GM23338 (cell line): ENCODE data around the gene CNDP2. TPM values are rescaled to one million over a fixed set of nuclear protein-coding genes. Genes with fewer than 3 reads are reported as not detected.

ENCODE experiments used
- ATAC-seq: fragments of 200-7000 bp; cut with Tn5 transposase; 3 replicates; pipeline ENCODE4 v1.9.1; 2020
- DNase-seq: peaks from one replicate; pipeline ENCODE4 v3.0.0-alpha.2; 2015; ENCODE audit warnings: low spot score
- H2AFZ ChIP-seq: fragments of 200-600 bp; sonication (generic); 2 replicates; pipeline ENCODE4 v1.8.0; 2016; ENCODE audit warnings: antibody characterized with exemption, mild to moderate bottlenecking, moderate library complexity
- H3F3A ChIP-seq: fragments of 200-600 bp; sonication (generic); replicated peaks from 2 replicates; pipeline ENCODE4 v1.8.0; 2017; ENCODE audit warnings: antibody characterized with exemption, mixed run types, low read depth
- H3K27ac ChIP-seq: fragments of 200-600 bp; sonication (generic); 2 replicates; pipeline ENCODE4 v1.6.1; 2016; ENCODE audit warnings: low read depth
- H3K27me3 ChIP-seq: fragments of 200-600 bp; sonication (generic); 2 replicates; pipeline ENCODE4 v1.8.0; 2016; ENCODE audit warnings: mild to moderate bottlenecking, mixed run types, moderate library complexity; ENCODE audit not compliant: insufficient read depth
- H3K36me3 ChIP-seq: fragments of 200-600 bp; sonication (generic); 2 replicates; pipeline ENCODE4 v1.8.0; 2016; ENCODE audit warnings: mild to moderate bottlenecking; ENCODE audit not compliant: insufficient read depth
- H3K4me1 ChIP-seq: fragments of 200-600 bp; sonication (generic); 2 replicates; pipeline ENCODE4 v1.8.0; 2016; ENCODE audit warnings: mild to moderate bottlenecking, moderate library complexity; ENCODE audit not compliant: insufficient read depth
- H3K4me2 ChIP-seq: fragments of 200-600 bp; sonication (generic); 2 replicates; pipeline ENCODE4 v1.7.1; 2017; ENCODE audit warnings: mixed run types
- H3K4me3 ChIP-seq: fragments of 200-600 bp; sonication (generic); 2 replicates; pipeline ENCODE4 v1.6.1; 2016; ENCODE audit warnings: mixed run types
- H3K79me2 ChIP-seq: fragments of 200-600 bp; sonication (generic); replicated peaks from 2 replicates; pipeline ENCODE4 v1.8.0; 2017; ENCODE audit warnings: mild to moderate bottlenecking; ENCODE audit not compliant: insufficient read depth
- H3K9me2 ChIP-seq: fragments of 200-600 bp; sonication (generic); 2 replicates; pipeline ENCODE4 v1.8.0; 2017; ENCODE audit not compliant: insufficient read depth
- H4K20me1 ChIP-seq: fragments of 200-600 bp; sonication (generic); replicated peaks from 2 replicates; pipeline ENCODE4 v1.8.0; 2017; ENCODE audit warnings: mild to moderate bottlenecking; ENCODE audit not compliant: insufficient read depth
- H3K27ac Mint-ChIP-seq: 2 replicates; pipeline ENCODE4 v1.8.0; 2020; ENCODE audit warnings: inconsistent platforms, mild to moderate bottlenecking, moderate library complexity, mixed read lengths
- H3K27me3 Mint-ChIP-seq: 3 replicates; pipeline ENCODE4 v1.8.0; 2022; ENCODE audit warnings: low read depth, mild to moderate bottlenecking, moderate library complexity, mixed read lengths, inconsistent platforms; ENCODE audit not compliant: insufficient read depth, poor library complexity
- H3K36me3 Mint-ChIP-seq: 3 replicates; pipeline ENCODE4 v1.8.0; 2021; ENCODE audit warnings: low read depth, mild to moderate bottlenecking, inconsistent platforms, moderate library complexity, mixed read lengths
- H3K4me1 Mint-ChIP-seq: 3 replicates; pipeline ENCODE4 v1.8.0; 2020; ENCODE audit warnings: mild to moderate bottlenecking, inconsistent platforms, mixed read lengths
- H3K4me3 Mint-ChIP-seq: 3 replicates; pipeline ENCODE4 v1.8.0; 2021; ENCODE audit warnings: moderate library complexity, mild to moderate bottlenecking, inconsistent platforms, mixed read lengths
- H3K9me3 Mint-ChIP-seq: 3 replicates; pipeline ENCODE4 v1.8.0; 2020; ENCODE audit warnings: moderate library complexity, mild to moderate bottlenecking, inconsistent platforms, mixed read lengths
- CREB1 ChIP-seq: fragments of 250-450 bp; sonication (Bioruptor Pico); IDR thresholded peaks from 2 replicates; pipeline ENCODE4 v1.5.0; 2020; ENCODE audit warnings: low read depth, mild to moderate bottlenecking, moderate library complexity
- CTCF ChIP-seq, 2 experiments: fragments of 200-600 bp in 1 of 2; sonication (generic) in 1 of 2; conservative IDR thresholded peaks; 2 replicates each; pipeline versions ENCODE4 v1.5.1 to v1.6.1; 2016 to 2017; ENCODE audit warnings: antibody characterized with exemption in 2 of 2, low read depth in 2 of 2, mild to moderate bottlenecking in 2 of 2, moderate library complexity in 1 of 2
- ETS1 ChIP-seq: IDR thresholded peaks from 2 replicates; pipeline ENCODE4 v1.6.1; 2016; ENCODE audit warnings: antibody characterized with exemption
- EZH2 ChIP-seq: fragments of 200-600 bp; sonication (generic); IDR thresholded peaks from one replicate; pipeline ENCODE4 v1.8.0; 2017; ENCODE audit warnings: antibody characterized with exemption, mild to moderate bottlenecking, low read depth; ENCODE audit not compliant: unreplicated experiment
- EZH2phosphoT487 ChIP-seq: fragments of 200-600 bp; sonication (generic); IDR thresholded peaks from one replicate; pipeline ENCODE4 v1.8.1; 2018; ENCODE audit warnings: antibody characterized with exemption; ENCODE audit not compliant: unreplicated experiment
- JUNB ChIP-seq: IDR thresholded peaks from one replicate; pipeline ENCODE4 v1.6.1; 2016; ENCODE audit warnings: antibody characterized with exemption; ENCODE audit not compliant: unreplicated experiment
- NANOG ChIP-seq: IDR thresholded peaks from 2 replicates; pipeline ENCODE4 v1.6.1; 2016; ENCODE audit warnings: antibody characterized with exemption, borderline replicate concordance
- POLR2AphosphoS5 ChIP-seq: IDR thresholded peaks from 2 replicates; pipeline ENCODE4 v1.6.1; 2016; ENCODE audit warnings: antibody characterized with exemption, low read depth
- REST ChIP-seq: IDR thresholded peaks from one replicate; pipeline ENCODE4 v1.6.1; 2018; ENCODE audit warnings: antibody characterized with exemption; ENCODE audit not compliant: unreplicated experiment
- STAT1 ChIP-seq: IDR thresholded peaks from one replicate; pipeline ENCODE4 v1.6.1; 2016; ENCODE audit warnings: antibody characterized with exemption; ENCODE audit not compliant: unreplicated experiment
- ZNF114 ChIP-seq: fragments of 250-450 bp; sonication (Bioruptor Pico); IDR thresholded peaks from 2 replicates; pipeline ENCODE4 v1.5.0; 2020; ENCODE audit warnings: mild to moderate bottlenecking, moderate library complexity
- ZNF331 ChIP-seq: fragments of 250-450 bp; sonication (Bioruptor Pico); IDR thresholded peaks from 2 replicates; pipeline ENCODE4 v1.5.0; 2020; ENCODE audit warnings: low read depth, mild to moderate bottlenecking, moderate library complexity
- ZNF462 ChIP-seq: fragments of 250-450 bp; sonication (Bioruptor Pico); IDR thresholded peaks from 2 replicates; pipeline ENCODE4 v1.5.0; 2020; ENCODE audit warnings: mild to moderate bottlenecking, moderate library complexity
- polyA plus RNA-seq: library from polyadenylated mRNA; unstranded; fragments of >200 nt; fragmentation: Nextera tagmentation; extraction: Ambion mirVana; gene quantifications from 2 replicates; pipeline ENCODE4 v1.2.1, GENCODE V29; 2016
- total RNA-seq: library from RNA; depleted of rRNA; stranded (reverse); fragments of >200 nt; shearing (Covaris generic); gene quantifications from 2 replicates; pipeline ENCODE4 v1.2.3, GENCODE V29; 2014

Gene CNDP2
- total and polyA plus RNA-seq, 2 experiments from 2014 or later, result 116 to 175 TPM

- no peak overlapping the region for H3K4me2 ChIP-seq
- H3K27ac Mint-ChIP-seq, result no peak overlapping the region
- TF ChIP-seq JUNB, result no peak
- no peak for TF ChIP-seq STAT1
- no peak for TF ChIP-seq CREB1 (CRISPR knock-in tag)
- TF ChIP-seq ZNF114 (CRISPR knock-in tag), result no peak
- TF ChIP-seq CTCF (conservative IDR thresholded peaks at IDR 0.05; ENCODE audit: low read depth in 2 of 2), result no peak
- TF ChIP-seq ZNF462 (CRISPR knock-in tag), result no peak
- no peak for TF ChIP-seq EZH2phosphoT487
- no peak for TF ChIP-seq ZNF331 (CRISPR knock-in tag)
- TF ChIP-seq NANOG, result no peak
- no peak for TF ChIP-seq POLR2AphosphoS5
- TF ChIP-seq REST, result no peak
- TF ChIP-seq EZH2, result no peak
- no peak for TF ChIP-seq ETS1
- peaks cover 6% of the 10 kb centered on the region; the same call in 2 of the 3 replicates for H3K4me1 Mint-ChIP-seq
- no peaks in the 10 kb centered on the region for H3K36me3 Mint-ChIP-seq
- H3K4me1 ChIP-seq, result no peaks in the 10 kb centered on the region
- no peaks in the 10 kb centered on the region for H3F3A ChIP-seq
- H3K79me2 ChIP-seq, result no peaks in the 10 kb centered on the region
- DNase-seq, result no peak
- no peak overlapping the region for H2AFZ ChIP-seq
- H3K36me3 ChIP-seq, result no peaks in the 10 kb centered on the region
- no peak overlapping the region for H3K4me3 ChIP-seq
- no peak overlapping the region for H3K4me3 Mint-ChIP-seq
- no peak overlapping the region for H3K27ac ChIP-seq
- no peaks in the 10 kb centered on the region for H3K9me2 ChIP-seq
- no peaks in the 10 kb centered on the region for H3K9me3 Mint-ChIP-seq
- H3K27me3 Mint-ChIP-seq, result peaks cover 8% of the 10 kb centered on the region
- H3K27me3 ChIP-seq, result peaks cover 16% of the 10 kb centered on the region
- H4K20me1 ChIP-seq, result no peaks in the 10 kb centered on the region
- ATAC-seq, result no peak
Observed at GRCh38 chr18:74463254-74463653, 32.9 kb upstream of the CNDP2 start.
